GM18867 (cell line): Measurements from ENCODE around the gene CATSPER4.

Source experiments
- ATAC-seq: cut with Tn5 transposase; IDR thresholded peaks from one replicate; pipeline ENCODE4 v1.9.1; 2021; ENCODE audit warnings: mild to moderate bottlenecking, moderate library complexity; ENCODE audit not compliant: unreplicated experiment

CATSPER4 gene

GRCh38 chr1:26164036-26164860 lies 26.2 kb upstream of the CATSPER4 start:
- no peak for ATAC-seq

DNA sequence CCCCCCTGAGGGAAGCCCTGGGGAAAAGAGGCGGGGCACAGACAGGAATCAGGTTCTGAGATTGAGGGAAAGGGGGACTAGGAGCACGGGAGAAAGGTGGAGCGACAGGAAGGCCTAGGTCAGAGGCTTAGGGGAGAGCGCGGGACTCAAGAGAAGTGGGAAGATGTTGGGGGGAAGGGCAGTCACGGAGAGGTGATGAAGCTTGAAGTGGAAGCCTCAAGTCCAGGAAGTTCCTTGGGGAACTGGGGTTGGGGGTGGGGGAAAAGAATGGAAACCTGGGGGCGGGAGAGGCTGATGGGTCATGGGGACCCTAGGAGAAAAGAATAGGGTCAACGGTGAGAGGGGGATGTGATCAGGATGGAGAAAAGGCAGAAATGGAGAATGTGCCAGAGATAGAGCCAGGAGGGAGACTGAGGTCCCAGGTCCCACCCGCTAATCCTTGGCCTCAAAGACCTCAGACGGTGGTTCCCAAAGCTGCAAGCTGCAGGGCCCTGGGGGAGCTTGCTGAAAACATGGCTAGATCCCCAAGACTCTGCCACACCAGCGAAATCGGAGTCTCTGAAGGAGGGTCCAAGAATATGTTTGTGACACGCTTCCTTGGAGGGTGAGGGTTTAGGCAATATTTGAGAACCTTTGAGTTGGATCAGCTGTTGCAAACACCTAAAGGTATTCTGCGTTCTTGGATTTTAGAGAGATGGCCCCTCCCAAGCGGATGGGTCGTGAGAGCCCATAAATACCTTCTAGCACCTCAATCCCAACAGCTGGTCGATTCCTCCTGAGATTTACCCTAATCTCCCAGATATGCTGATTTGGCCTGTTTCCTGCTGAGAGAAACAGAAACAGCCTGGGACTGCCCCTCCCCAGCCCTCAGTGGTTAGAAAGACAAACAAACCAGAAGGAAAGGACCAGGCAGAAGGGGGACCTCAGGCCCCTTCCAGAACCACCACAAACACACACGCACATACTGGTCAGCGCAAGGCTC lies 25.2 kb upstream of the CATSPER4 start:
- ATAC-seq = no peak

- ATAC-seq = no peak
Observed at GRCh38 chr1:26166719-26167281, 23.6 kb upstream of the CATSPER4 start.

DNA sequence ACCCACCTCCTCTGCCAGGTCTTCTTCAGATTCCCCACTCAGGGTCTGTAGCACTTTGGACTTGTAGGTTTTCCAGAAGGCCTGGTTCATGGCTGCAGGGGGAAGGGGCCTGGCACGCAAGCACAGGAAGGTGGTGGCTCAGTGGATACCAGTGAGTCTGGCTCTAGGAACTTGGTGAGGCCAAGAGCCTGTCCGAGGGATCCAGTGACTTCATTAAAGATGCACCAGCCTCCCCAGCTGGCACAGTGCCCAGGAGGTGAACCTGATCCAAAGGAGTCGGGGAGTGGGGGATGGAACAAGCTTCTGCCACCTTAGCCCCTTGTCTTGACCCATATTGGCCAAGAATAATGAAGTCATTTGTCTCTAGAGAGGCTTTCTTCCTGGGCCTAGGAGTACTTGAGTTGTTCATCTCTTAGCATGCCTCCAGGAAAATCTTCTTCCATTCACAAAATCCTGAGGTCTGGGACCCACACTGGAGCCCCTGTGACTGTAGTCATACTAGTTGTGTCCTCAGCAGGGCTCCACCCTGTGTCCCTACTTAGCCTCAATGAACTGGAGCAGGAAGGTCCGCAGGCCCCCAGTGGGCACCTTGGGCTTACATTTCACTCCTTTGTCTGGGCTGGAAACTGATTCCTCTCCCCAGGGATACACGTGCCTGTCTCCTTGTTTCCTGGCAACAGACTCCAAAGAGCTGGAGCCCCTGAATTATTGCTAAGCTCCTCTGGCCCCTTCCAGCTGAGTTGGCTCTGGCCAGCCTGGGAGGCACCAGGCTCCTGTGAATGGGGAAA lies 21.8 kb upstream of the CATSPER4 start, which contains the start of gene C1orf232:
Gene C1orf232, minus strand, starts transcription at position 554 of the 788 bp plus-strand sequence. Its CDS starts 464 bp downstream, at position 90.
- ATAC-seq = no peak

GRCh38 chr1:26169198-26169554 lies 21.2 kb upstream of the CATSPER4 start:
- no peak for ATAC-seq

DNA sequence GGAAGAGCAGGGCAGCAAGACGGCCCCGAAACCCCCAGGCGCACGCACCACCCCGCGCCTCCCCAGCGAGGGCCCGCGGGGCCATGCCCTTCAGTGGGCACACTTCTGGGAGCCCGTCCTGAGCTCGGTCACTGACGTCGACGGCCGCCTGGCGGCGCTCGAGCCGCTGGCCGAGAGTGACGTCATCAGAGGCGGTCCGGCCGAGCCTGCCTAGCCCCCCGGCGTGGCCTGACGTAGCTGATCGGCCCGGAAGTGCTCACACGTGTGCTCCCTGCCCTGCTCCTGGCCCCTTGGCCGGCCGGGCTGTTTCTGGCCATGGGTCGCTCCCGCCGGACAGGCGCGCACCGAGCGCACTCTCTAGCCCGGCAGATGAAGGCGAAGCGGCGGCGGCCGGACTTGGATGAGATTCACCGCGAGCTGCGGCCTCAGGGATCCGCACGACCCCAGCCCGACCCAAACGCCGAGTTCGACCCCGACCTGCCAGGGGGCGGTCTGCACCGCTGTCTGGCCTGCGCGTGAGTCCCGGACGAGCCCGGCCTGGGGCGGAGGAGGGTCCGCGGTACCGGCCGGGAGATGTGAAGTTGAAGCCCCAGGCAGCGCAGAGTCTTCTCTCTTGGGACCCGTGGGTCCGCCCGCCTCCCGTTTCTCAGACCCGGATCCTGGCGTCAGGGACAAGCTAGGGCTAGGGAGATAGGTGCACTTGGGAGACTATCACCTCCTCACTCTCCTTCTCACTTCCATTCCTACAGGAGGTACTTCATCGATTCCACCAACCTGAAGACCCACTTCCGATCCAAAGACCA lies 20.5 kb upstream of the CATSPER4 start, which contains the start of gene ZNF593:
Gene ZNF593, plus strand, starts transcription at position 240 of the 803 bp plus-strand sequence. Its CDS starts 76 bp downstream, at position 316.
- peak; percentile 81 for ATAC-seq

GRCh38 chr1:26170472-26170821 lies 20.0 kb upstream of the CATSPER4 start:
- no peak for ATAC-seq

- ATAC-seq = no peak
Observed at GRCh38 chr1:26171084-26172072, 19.0 kb upstream of the CATSPER4 start, which contains the start of gene ZNF593OS. Gene ZNF593OS, minus strand, starts transcription at chr1:26171832. Its CDS starts 171 bp downstream, at chr1:26171661.

- no peak for ATAC-seq
Observed at GRCh38 chr1:26175346-26175745, 15.1 kb upstream of the CATSPER4 start.

DNA sequence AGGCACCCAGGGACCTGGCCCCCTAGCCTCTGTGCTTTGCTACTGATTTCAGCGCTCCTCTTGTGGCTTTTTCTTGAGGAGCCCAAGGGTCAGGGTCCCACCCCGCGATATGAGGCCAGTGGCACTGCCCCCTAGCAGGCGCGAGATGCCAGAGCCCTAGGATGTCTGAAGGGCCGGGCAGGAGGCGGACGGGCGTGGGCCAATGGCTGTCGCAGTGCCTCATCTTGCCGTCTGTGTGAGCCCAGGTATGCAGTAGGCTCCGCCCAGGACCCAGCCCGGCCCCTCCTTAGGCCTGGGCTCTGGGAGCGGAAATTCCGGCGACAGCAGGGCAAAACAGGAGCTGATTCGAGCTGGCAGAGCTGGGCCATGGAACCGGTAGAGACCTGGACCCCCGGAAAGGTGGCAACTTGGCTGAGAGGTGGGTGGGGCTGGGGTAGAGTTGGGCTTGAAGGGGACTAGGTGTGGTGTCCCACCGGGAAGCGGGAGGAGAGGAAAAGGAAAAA lies 13.2 kb upstream of the CATSPER4 start, which contains the start of gene CNKSR1:
Gene CNKSR1, plus strand, starts transcription at position 310 of the 503 bp plus-strand sequence. Its CDS starts 57 bp downstream, at position 367.
- ATAC-seq = no peak

GRCh38 chr1:26180010-26180506 lies 10.3 kb upstream of the CATSPER4 start:
- no peak for ATAC-seq

GRCh38 chr1:26181586-26182382 lies 8.6 kb upstream of the CATSPER4 start:
- ATAC-seq = no peak

DNA sequence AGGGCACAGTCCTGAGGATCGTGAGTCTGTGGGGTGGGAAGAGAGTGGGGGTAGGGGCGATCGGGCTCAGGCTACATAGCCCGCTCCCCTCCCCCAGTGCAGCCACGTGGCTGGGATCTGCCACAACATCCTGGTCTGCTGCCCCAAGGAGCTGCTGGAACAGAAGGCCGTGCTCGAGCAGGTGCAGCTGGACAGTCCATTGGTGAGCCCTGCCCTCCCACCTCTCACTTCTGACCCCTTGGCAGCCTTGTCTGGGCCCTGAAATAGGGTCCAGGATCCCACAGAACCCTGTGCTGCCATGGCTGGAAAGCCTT lies 8.1 kb upstream of the CATSPER4 start:
- ATAC-seq = no peak

- ATAC-seq = no peak
Observed at GRCh38 chr1:26184086-26184485, 6.3 kb upstream of the CATSPER4 start.

GRCh38 chr1:26184883-26185282 lies 5.5 kb upstream of the CATSPER4 start:
- no peak for ATAC-seq

- ATAC-seq = no peak
Observed at GRCh38 chr1:26187882-26188281, 2.5 kb upstream of the CATSPER4 start.

GRCh38 chr1:26188477-26188876 lies 1.9 kb upstream of the CATSPER4 start:
- no peak for ATAC-seq
